Liver (tissue), 9 donors: ENCODE data around the gene CHIC2. TPM values are rescaled to one million over a fixed set of nuclear protein-coding genes. Genes with fewer than 3 reads are reported as not detected.

ENCODE experiments used
- DNase-seq: peaks from one replicate; pipeline ENCODE4 v3.0.0-alpha.2; 2017; ENCODE audit warnings: low spot score
- H3K27ac ChIP-seq, 2 donors: one replicate each; pipeline ENCODE4 v1.7.0; 2013; ENCODE audit warnings: inconsistent platforms in 2 of 2, low read length in 2 of 2, control low read depth in 1 of 2, low read depth in 1 of 2, mild to moderate bottlenecking in 1 of 2
- H3K27me3 ChIP-seq, 4 donors: one replicate each; pipeline versions ENCODE4 v1.6.1 to v1.7.0; 2013; ENCODE audit warnings: low read length in 3 of 4, inconsistent platforms in 1 of 4, mild to moderate bottlenecking in 1 of 4, moderate library complexity in 1 of 4; ENCODE audit not compliant: control insufficient read depth in 4 of 4, insufficient read depth in 4 of 4
- H3K36me3 ChIP-seq, 4 donors: one replicate each; pipeline versions ENCODE4 v1.6.1 to v1.7.0; 2013; ENCODE audit warnings: low read length in 3 of 4, mild to moderate bottlenecking in 3 of 4, low read depth in 1 of 4, moderate library complexity in 1 of 4; ENCODE audit not compliant: control insufficient read depth in 4 of 4, insufficient read depth in 3 of 4
- H3K4me1 ChIP-seq, 4 donors: one replicate each; pipeline versions ENCODE4 v1.6.1 to v1.7.0; 2013; ENCODE audit warnings: low read length in 3 of 4, mild to moderate bottlenecking in 3 of 4, moderate library complexity in 1 of 4; ENCODE audit not compliant: control insufficient read depth in 4 of 4, insufficient read depth in 4 of 4
- H3K4me3 ChIP-seq, 3 donors: one replicate each; pipeline versions ENCODE4 v1.6.1 to v1.7.0; 2013; ENCODE audit warnings: low read length in 3 of 3, control low read depth in 1 of 3, low read depth in 1 of 3, mild to moderate bottlenecking in 1 of 3
- H3K9ac ChIP-seq, 2 donors: one replicate each; pipeline ENCODE4 v1.7.0; 2013; ENCODE audit warnings: low read length in 2 of 2, mild to moderate bottlenecking in 2 of 2, moderate library complexity in 2 of 2, control low read depth in 1 of 2, low read depth in 1 of 2
- H3K9me3 ChIP-seq, 4 donors: one replicate each; pipeline versions ENCODE4 v1.6.1 to v1.7.0; 2013; ENCODE audit warnings: low read length in 3 of 4; ENCODE audit not compliant: control insufficient read depth in 4 of 4
- ATF3 ChIP-seq: IDR thresholded peaks from 2 replicates; pipeline ENCODE4 v1.6.1; 2016; ENCODE audit warnings: antibody characterized with exemption
- CTCF ChIP-seq: fragments of 150-350 bp; IDR thresholded peaks from 2 replicates; pipeline ENCODE4 v1.5.1; 2017; ENCODE audit warnings: improper control_type of control experiment, low read depth, low read length; ENCODE audit not compliant: missing input control
- EGR1 ChIP-seq, 2 donors: IDR thresholded peaks; 2 replicates each; pipeline ENCODE4 v1.6.1; 2016 to 2018; ENCODE audit warnings: antibody characterized with exemption in 2 of 2, low read depth in 2 of 2
- FOXA1 ChIP-seq: IDR thresholded peaks from 2 replicates; pipeline ENCODE4 v1.6.1; 2016; ENCODE audit warnings: antibody characterized with exemption
- FOXA2 ChIP-seq: IDR thresholded peaks from 2 replicates; pipeline ENCODE4 v1.6.1; 2016; ENCODE audit warnings: antibody characterized with exemption
- HNF4A ChIP-seq, 2 donors: conservative IDR thresholded peaks; 2 replicates each; pipeline ENCODE4 v1.6.1; 2016; ENCODE audit warnings: antibody characterized with exemption in 2 of 2, mild to moderate bottlenecking in 2 of 2
- JUND ChIP-seq, 2 donors: IDR thresholded peaks; 2 replicates each; pipeline ENCODE4 v1.6.1; 2016; ENCODE audit warnings: antibody characterized with exemption in 2 of 2
- NR2F2 ChIP-seq: IDR thresholded peaks from 2 replicates; pipeline ENCODE4 v1.6.1; 2016; ENCODE audit warnings: antibody characterized with exemption
- RAD21 ChIP-seq, 2 donors: IDR thresholded peaks; 2 replicates each; pipeline ENCODE4 v1.6.1; 2016; ENCODE audit warnings: antibody characterized with exemption in 2 of 2, mild to moderate bottlenecking in 2 of 2
- SP1 ChIP-seq: IDR thresholded peaks from 2 replicates; pipeline ENCODE4 v1.6.1; 2018; ENCODE audit warnings: antibody characterized with exemption, mild to moderate bottlenecking
- YY1 ChIP-seq: IDR thresholded peaks from 2 replicates; pipeline ENCODE4 v1.6.1; 2016; ENCODE audit warnings: antibody characterized with exemption, mild to moderate bottlenecking
- ZBTB33 ChIP-seq: IDR thresholded peaks from 2 replicates; pipeline ENCODE4 v1.6.1; 2016; ENCODE audit warnings: antibody characterized with exemption
- WGBS: extraction: QIAGEN DNeasy Blood & Tissue Kit; methylation state at CpG from one replicate; pipeline ENCODE4 v1.1.7; 2013; 5-methylcytosine and 5-hydroxymethylcytosine counted together
- polyA plus RNA-seq, 2 donors: library from polyadenylated mRNA; stranded (reverse) in 1 of 2; unstranded in 1 of 2; fragments of 200-250 nt in 1 of 2; fragments of >200 nt in 1 of 2; fragmentation: Nextera tagmentation in 1 of 2; extraction: Ambion mirVana in 1 of 2; gene quantifications; one replicate each; pipeline versions ENCODE4 v1.2.1 to v1.2.3, GENCODE V29; 2013 to 2015
- total RNA-seq, 2 donors: library from RNA; depleted of rRNA; stranded (reverse); fragments of >200 nt; gene quantifications; one replicate each; pipeline ENCODE4 v1.2.3, GENCODE V29; 2014
- donor health status: healthy.
- donor health status: healthy.
- donor health status: healthy.
- donor health status: healthy.
- donor health status: healthy.

CHIC2 gene
- total and polyA plus RNA-seq, 4 donors = 9.3 to 26.2 (median 18.4) TPM

GRCh38 chr4:54006755-54007154 lies 57.6 kb downstream of the CHIC2 start:
- Histone ChIP-seq H3K27me3 (no peaks in the 10 kb centered on the region), H3K4me1 (peaks cover 3 to 36% (median 29%) of the 10 kb centered on the region in 4 donors), H3K9ac (no peak overlapping the region), H3K27ac (peak overlapping the region in 1 of 2 donors; percentile 26), H3K4me3 (no peak overlapping the region), H3K9me3 (no peaks in the 10 kb centered on the region), H3K36me3 (peaks cover 0 to 5% (median 2%) of the 10 kb centered on the region in 4 donors)
- 69% methylated on average over 2 of the region's 2 CpGs for WGBS
- no peak for DNase-seq
- TF ChIP-seq JUND (IDR thresholded peaks at IDR 0.05) = peak in 1 of 2 donors; percentile 17
- no peak for TF ChIP-seq YY1
- peak; percentile 32 to 42 for TF ChIP-seq HNF4A (conservative IDR thresholded peaks at IDR 0.05)
- no peak for TF ChIP-seq SP1
- TF ChIP-seq CTCF = no peak
- no peak for TF ChIP-seq ZBTB33
- no peak for TF ChIP-seq ATF3
- no peak for TF ChIP-seq NR2F2
- peak; percentile 35 for TF ChIP-seq FOXA2
- TF ChIP-seq FOXA1 = no peak
- no peak for TF ChIP-seq EGR1 (IDR thresholded peaks at IDR 0.05; ENCODE audit: low read depth in 2 of 2)
- no peak for TF ChIP-seq RAD21 (IDR thresholded peaks at IDR 0.05)

GRCh38 chr4:54005475-54005874 lies 58.9 kb downstream of the CHIC2 start:
- DNase-seq = no peak
- peaks cover 3 to 36% (median 32%) of the 10 kb centered on the region in 4 donors for H3K4me1 ChIP-seq
- WGBS = 52% methylated on average over 2 of the region's 2 CpGs
- H3K27me3 ChIP-seq = no peaks in the 10 kb centered on the region
- H3K27ac ChIP-seq = peak overlapping the region in 1 of 2 donors; percentile 67
- H3K9ac ChIP-seq = peak overlapping the region in 1 of 2 donors; percentile 20
- H3K36me3 ChIP-seq = peaks cover 0 to 4% (median 2%) of the 10 kb centered on the region in 4 donors
- TF ChIP-seq HNF4A (conservative IDR thresholded peaks at IDR 0.05) = no peak
- no peak for TF ChIP-seq JUND (IDR thresholded peaks at IDR 0.05)
- no peak for TF ChIP-seq ZBTB33
- TF ChIP-seq ATF3 = no peak
- no peak for TF ChIP-seq RAD21 (IDR thresholded peaks at IDR 0.05)
- no peak for TF ChIP-seq SP1
- no peaks in the 10 kb centered on the region for H3K9me3 ChIP-seq
- H3K4me3 ChIP-seq = peak overlapping the region in 1 of 3 donors; percentile 6
